ENCODE measurements around the gene KRT12.

DNA sequence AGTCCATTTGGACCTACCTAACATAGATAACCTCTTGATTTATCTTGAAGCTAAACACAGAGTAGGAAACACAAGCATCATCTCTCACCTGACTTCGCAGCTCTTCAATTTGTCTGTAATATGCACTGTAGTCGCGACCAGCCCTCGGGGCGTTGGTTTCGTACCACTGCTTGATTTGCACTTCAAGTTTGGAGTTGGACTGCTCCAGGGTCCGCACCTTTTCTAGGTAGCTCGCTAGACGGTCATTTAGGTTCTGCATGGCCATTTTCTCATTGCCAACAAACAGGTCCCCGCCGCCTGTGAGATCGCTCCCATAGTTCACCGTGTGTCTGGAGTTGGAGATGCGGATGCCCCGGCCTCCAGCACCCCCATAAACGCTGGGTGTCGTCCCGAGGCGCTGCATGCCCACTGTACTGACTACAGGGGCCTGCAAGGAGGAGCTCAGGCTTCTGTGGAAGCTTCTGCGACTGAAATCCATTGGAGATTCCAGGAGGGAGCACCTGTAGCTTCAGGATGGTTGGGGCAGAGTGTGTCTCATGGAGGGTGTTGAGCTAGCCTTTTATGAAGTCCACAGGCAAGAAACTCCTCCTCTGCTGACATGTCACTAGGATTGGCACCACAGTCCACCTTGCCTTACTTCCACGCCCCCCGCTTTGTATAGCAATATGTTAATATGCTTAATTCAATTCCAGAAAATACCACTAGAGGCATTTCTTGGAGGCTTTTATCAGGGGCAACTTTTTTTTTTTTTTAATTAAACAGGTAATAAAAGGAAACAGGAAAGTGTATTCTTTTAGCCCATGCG is 17.9 kb upstream of the KRT12 start, which contains the start of gene KRT20:
- TF ChIP-seq NR2F2 (IDR thresholded peaks at IDR 0.05): no peak
- TF ChIP-seq, protein P1, sequence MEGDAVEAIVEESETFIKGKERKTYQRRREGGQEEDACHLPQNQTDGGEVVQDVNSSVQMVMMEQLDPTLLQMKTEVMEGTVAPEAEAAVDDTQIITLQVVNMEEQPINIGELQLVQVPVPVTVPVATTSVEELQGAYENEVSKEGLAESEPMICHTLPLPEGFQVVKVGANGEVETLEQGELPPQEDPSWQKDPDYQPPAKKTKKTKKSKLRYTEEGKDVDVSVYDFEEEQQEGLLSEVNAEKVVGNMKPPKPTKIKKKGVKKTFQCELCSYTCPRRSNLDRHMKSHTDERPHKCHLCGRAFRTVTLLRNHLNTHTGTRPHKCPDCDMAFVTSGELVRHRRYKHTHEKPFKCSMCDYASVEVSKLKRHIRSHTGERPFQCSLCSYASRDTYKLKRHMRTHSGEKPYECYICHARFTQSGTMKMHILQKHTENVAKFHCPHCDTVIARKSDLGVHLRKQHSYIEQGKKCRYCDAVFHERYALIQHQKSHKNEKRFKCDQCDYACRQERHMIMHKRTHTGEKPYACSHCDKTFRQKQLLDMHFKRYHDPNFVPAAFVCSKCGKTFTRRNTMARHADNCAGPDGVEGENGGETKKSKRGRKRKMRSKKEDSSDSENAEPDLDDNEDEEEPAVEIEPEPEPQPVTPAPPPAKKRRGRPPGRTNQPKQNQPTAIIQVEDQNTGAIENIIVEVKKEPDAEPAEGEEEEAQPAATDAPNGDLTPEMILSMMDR (IDR thresholded peaks at IDR 0.05; ENCODE audit: low read depth, low read length, missing input control): no peak

Data from liver (tissue), 3 donors.